GM23338 (cell line): ENCODE measurements around the gene TLE2. TPM values are rescaled to one million over a fixed set of nuclear protein-coding genes. Genes with fewer than 3 reads are reported as not detected.

Experiments used
- ATAC-seq: fragments of 200-7000 bp; cut with Tn5 transposase; 3 replicates; pipeline ENCODE4 v1.9.1; 2020
- DNase-seq: peaks from one replicate; pipeline ENCODE4 v3.0.0-alpha.2; 2015; ENCODE audit warnings: low spot score
- H2AFZ ChIP-seq: fragments of 200-600 bp; sonication (generic); 2 replicates; pipeline ENCODE4 v1.8.0; 2016; ENCODE audit warnings: antibody characterized with exemption, mild to moderate bottlenecking, moderate library complexity
- H3F3A ChIP-seq: fragments of 200-600 bp; sonication (generic); replicated peaks from 2 replicates; pipeline ENCODE4 v1.8.0; 2017; ENCODE audit warnings: antibody characterized with exemption, mixed run types, low read depth
- H3K27ac ChIP-seq: fragments of 200-600 bp; sonication (generic); 2 replicates; pipeline ENCODE4 v1.6.1; 2016; ENCODE audit warnings: low read depth
- H3K27me3 ChIP-seq: fragments of 200-600 bp; sonication (generic); 2 replicates; pipeline ENCODE4 v1.8.0; 2016; ENCODE audit warnings: mild to moderate bottlenecking, mixed run types, moderate library complexity; ENCODE audit not compliant: insufficient read depth
- H3K36me3 ChIP-seq: fragments of 200-600 bp; sonication (generic); 2 replicates; pipeline ENCODE4 v1.8.0; 2016; ENCODE audit warnings: mild to moderate bottlenecking; ENCODE audit not compliant: insufficient read depth
- H3K4me1 ChIP-seq: fragments of 200-600 bp; sonication (generic); 2 replicates; pipeline ENCODE4 v1.8.0; 2016; ENCODE audit warnings: mild to moderate bottlenecking, moderate library complexity; ENCODE audit not compliant: insufficient read depth
- H3K4me2 ChIP-seq: fragments of 200-600 bp; sonication (generic); 2 replicates; pipeline ENCODE4 v1.7.1; 2017; ENCODE audit warnings: mixed run types
- H3K4me3 ChIP-seq: fragments of 200-600 bp; sonication (generic); 2 replicates; pipeline ENCODE4 v1.6.1; 2016; ENCODE audit warnings: mixed run types
- H3K79me2 ChIP-seq: fragments of 200-600 bp; sonication (generic); replicated peaks from 2 replicates; pipeline ENCODE4 v1.8.0; 2017; ENCODE audit warnings: mild to moderate bottlenecking; ENCODE audit not compliant: insufficient read depth
- H3K9me2 ChIP-seq: fragments of 200-600 bp; sonication (generic); 2 replicates; pipeline ENCODE4 v1.8.0; 2017; ENCODE audit not compliant: insufficient read depth
- H4K20me1 ChIP-seq: fragments of 200-600 bp; sonication (generic); replicated peaks from 2 replicates; pipeline ENCODE4 v1.8.0; 2017; ENCODE audit warnings: mild to moderate bottlenecking; ENCODE audit not compliant: insufficient read depth
- H3K27ac Mint-ChIP-seq: 2 replicates; pipeline ENCODE4 v1.8.0; 2020; ENCODE audit warnings: inconsistent platforms, mild to moderate bottlenecking, moderate library complexity, mixed read lengths
- H3K27me3 Mint-ChIP-seq: 3 replicates; pipeline ENCODE4 v1.8.0; 2022; ENCODE audit warnings: low read depth, mild to moderate bottlenecking, moderate library complexity, mixed read lengths, inconsistent platforms; ENCODE audit not compliant: insufficient read depth, poor library complexity
- H3K36me3 Mint-ChIP-seq: 3 replicates; pipeline ENCODE4 v1.8.0; 2021; ENCODE audit warnings: low read depth, mild to moderate bottlenecking, inconsistent platforms, moderate library complexity, mixed read lengths
- H3K4me1 Mint-ChIP-seq: 3 replicates; pipeline ENCODE4 v1.8.0; 2020; ENCODE audit warnings: mild to moderate bottlenecking, inconsistent platforms, mixed read lengths
- H3K4me3 Mint-ChIP-seq: 3 replicates; pipeline ENCODE4 v1.8.0; 2021; ENCODE audit warnings: moderate library complexity, mild to moderate bottlenecking, inconsistent platforms, mixed read lengths
- H3K9me3 Mint-ChIP-seq: 3 replicates; pipeline ENCODE4 v1.8.0; 2020; ENCODE audit warnings: moderate library complexity, mild to moderate bottlenecking, inconsistent platforms, mixed read lengths
- CREB1 ChIP-seq: fragments of 250-450 bp; sonication (Bioruptor Pico); IDR thresholded peaks from 2 replicates; pipeline ENCODE4 v1.5.0; 2020; ENCODE audit warnings: low read depth, mild to moderate bottlenecking, moderate library complexity
- ETS1 ChIP-seq: IDR thresholded peaks from 2 replicates; pipeline ENCODE4 v1.6.1; 2016; ENCODE audit warnings: antibody characterized with exemption
- EZH2 ChIP-seq: fragments of 200-600 bp; sonication (generic); IDR thresholded peaks from one replicate; pipeline ENCODE4 v1.8.0; 2017; ENCODE audit warnings: antibody characterized with exemption, mild to moderate bottlenecking, low read depth; ENCODE audit not compliant: unreplicated experiment
- EZH2phosphoT487 ChIP-seq: fragments of 200-600 bp; sonication (generic); IDR thresholded peaks from one replicate; pipeline ENCODE4 v1.8.1; 2018; ENCODE audit warnings: antibody characterized with exemption; ENCODE audit not compliant: unreplicated experiment
- JUNB ChIP-seq: IDR thresholded peaks from one replicate; pipeline ENCODE4 v1.6.1; 2016; ENCODE audit warnings: antibody characterized with exemption; ENCODE audit not compliant: unreplicated experiment
- NANOG ChIP-seq: IDR thresholded peaks from 2 replicates; pipeline ENCODE4 v1.6.1; 2016; ENCODE audit warnings: antibody characterized with exemption, borderline replicate concordance
- POLR2AphosphoS5 ChIP-seq: IDR thresholded peaks from 2 replicates; pipeline ENCODE4 v1.6.1; 2016; ENCODE audit warnings: antibody characterized with exemption, low read depth
- REST ChIP-seq: IDR thresholded peaks from one replicate; pipeline ENCODE4 v1.6.1; 2018; ENCODE audit warnings: antibody characterized with exemption; ENCODE audit not compliant: unreplicated experiment
- STAT1 ChIP-seq: IDR thresholded peaks from one replicate; pipeline ENCODE4 v1.6.1; 2016; ENCODE audit warnings: antibody characterized with exemption; ENCODE audit not compliant: unreplicated experiment
- ZNF114 ChIP-seq: fragments of 250-450 bp; sonication (Bioruptor Pico); IDR thresholded peaks from 2 replicates; pipeline ENCODE4 v1.5.0; 2020; ENCODE audit warnings: mild to moderate bottlenecking, moderate library complexity
- ZNF331 ChIP-seq: fragments of 250-450 bp; sonication (Bioruptor Pico); IDR thresholded peaks from 2 replicates; pipeline ENCODE4 v1.5.0; 2020; ENCODE audit warnings: low read depth, mild to moderate bottlenecking, moderate library complexity
- ZNF462 ChIP-seq: fragments of 250-450 bp; sonication (Bioruptor Pico); IDR thresholded peaks from 2 replicates; pipeline ENCODE4 v1.5.0; 2020; ENCODE audit warnings: mild to moderate bottlenecking, moderate library complexity
- polyA plus RNA-seq: library from polyadenylated mRNA; unstranded; fragments of >200 nt; fragmentation: Nextera tagmentation; extraction: Ambion mirVana; gene quantifications from 2 replicates; pipeline ENCODE4 v1.2.1, GENCODE V29; 2016
- total RNA-seq: library from RNA; depleted of rRNA; stranded (reverse); fragments of >200 nt; shearing (Covaris generic); gene quantifications from 2 replicates; pipeline ENCODE4 v1.2.3, GENCODE V29; 2014
- TF ChIP-seq, protein P1 (sequence below), 2 experiments: fragments of 200-600 bp in 1 of 2; sonication (generic) in 1 of 2; conservative IDR thresholded peaks; 2 replicates each; pipeline versions ENCODE4 v1.5.1 to v1.6.1; 2016 to 2017; ENCODE audit warnings: antibody characterized with exemption in 2 of 2, low read depth in 2 of 2, mild to moderate bottlenecking in 2 of 2, moderate library complexity in 1 of 2

Gene TLE2
- total and polyA plus RNA-seq, 2 experiments from 2014 or later: 5.2 to 22.8 TPM

DNA sequence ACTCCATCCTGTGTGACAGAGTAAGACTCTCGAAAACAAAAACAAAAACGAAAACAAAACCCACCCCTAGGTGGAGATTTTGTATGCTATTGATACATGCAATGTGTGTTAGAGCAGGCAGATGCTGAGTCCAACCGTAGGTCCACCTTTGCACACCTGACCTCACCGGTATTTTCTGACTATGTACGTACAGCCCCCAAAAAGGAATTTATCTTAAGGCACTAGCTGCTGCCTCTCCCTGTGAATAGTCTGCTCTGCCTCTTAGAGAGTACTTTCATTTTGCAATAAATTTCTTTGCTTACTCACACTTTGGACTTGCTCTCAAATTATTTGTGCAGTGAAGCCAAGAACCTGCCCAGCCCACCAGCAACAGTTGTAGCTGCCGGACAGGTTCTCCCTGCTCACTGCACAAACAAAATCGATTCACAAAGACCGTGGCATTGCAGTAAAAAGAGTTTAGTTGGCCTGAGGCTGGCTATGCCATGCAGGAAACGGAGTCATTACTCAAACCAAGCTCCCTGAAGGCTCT, 76.1 kb downstream of the TLE2 start:
- DNase-seq: no peak

More for the DNA sequence above, 76.1 kb downstream of the TLE2 start:
- Histone ChIP-seq H3K4me3 (no peak overlapping the region), H4K20me1 (peaks cover 9% of the 10 kb centered on the region; the same call in 1 of the 2 replicates), H3K4me2 (no peak overlapping the region), H3K79me2 (peaks cover 14% of the 10 kb centered on the region), H3K4me1 (peaks cover 8% of the 10 kb centered on the region), H2AFZ (no peak overlapping the region), H3K9me2 (no peaks in the 10 kb centered on the region), H3F3A (0 out of 2 replicates have a peak, but pooled peaks cover 3% of the 10 kb centered on the region), H3K36me3 (no peaks in the 10 kb centered on the region), H3K27ac (no peak overlapping the region), H3K27me3 (no peaks in the 10 kb centered on the region)
- no peak for TF ChIP-seq STAT1
- TF ChIP-seq EZH2phosphoT487: no peak
- no peak for TF ChIP-seq POLR2AphosphoS5
- no peak for TF ChIP-seq REST
- no peak for TF ChIP-seq ZNF114 (CRISPR knock-in tag)
- TF ChIP-seq JUNB: no peak
- TF ChIP-seq ZNF331 (CRISPR knock-in tag): no peak
- no peak for TF ChIP-seq NANOG
- TF ChIP-seq ZNF462 (CRISPR knock-in tag): no peak
- TF ChIP-seq, protein P1, sequence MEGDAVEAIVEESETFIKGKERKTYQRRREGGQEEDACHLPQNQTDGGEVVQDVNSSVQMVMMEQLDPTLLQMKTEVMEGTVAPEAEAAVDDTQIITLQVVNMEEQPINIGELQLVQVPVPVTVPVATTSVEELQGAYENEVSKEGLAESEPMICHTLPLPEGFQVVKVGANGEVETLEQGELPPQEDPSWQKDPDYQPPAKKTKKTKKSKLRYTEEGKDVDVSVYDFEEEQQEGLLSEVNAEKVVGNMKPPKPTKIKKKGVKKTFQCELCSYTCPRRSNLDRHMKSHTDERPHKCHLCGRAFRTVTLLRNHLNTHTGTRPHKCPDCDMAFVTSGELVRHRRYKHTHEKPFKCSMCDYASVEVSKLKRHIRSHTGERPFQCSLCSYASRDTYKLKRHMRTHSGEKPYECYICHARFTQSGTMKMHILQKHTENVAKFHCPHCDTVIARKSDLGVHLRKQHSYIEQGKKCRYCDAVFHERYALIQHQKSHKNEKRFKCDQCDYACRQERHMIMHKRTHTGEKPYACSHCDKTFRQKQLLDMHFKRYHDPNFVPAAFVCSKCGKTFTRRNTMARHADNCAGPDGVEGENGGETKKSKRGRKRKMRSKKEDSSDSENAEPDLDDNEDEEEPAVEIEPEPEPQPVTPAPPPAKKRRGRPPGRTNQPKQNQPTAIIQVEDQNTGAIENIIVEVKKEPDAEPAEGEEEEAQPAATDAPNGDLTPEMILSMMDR (conservative IDR thresholded peaks at IDR 0.05; ENCODE audit: low read depth in 2 of 2): no peak
- TF ChIP-seq ETS1: no peak
- TF ChIP-seq EZH2: no peak
- no peak for TF ChIP-seq CREB1 (CRISPR knock-in tag)
- Mint-ChIP-seq H3K9me3 (no peaks in the 10 kb centered on the region), H3K27me3 (peaks cover 6% of the 10 kb centered on the region), H3K4me3 (no peak overlapping the region), H3K36me3 (peaks cover 5% of the 10 kb centered on the region; the same call in 2 of the 3 replicates), H3K27ac (no peak overlapping the region), H3K4me1 (peaks cover 6% of the 10 kb centered on the region; the same call in 2 of the 3 replicates)
- no peak for ATAC-seq
